ENCODE results near the gene MBTD1.
"Not testable (repeated sequence)": the region's sequence is repeated elsewhere in the genome, so short reads cannot be mapped to it uniquely, and the experiment has no call there.

Gene MBTD1

DNA sequence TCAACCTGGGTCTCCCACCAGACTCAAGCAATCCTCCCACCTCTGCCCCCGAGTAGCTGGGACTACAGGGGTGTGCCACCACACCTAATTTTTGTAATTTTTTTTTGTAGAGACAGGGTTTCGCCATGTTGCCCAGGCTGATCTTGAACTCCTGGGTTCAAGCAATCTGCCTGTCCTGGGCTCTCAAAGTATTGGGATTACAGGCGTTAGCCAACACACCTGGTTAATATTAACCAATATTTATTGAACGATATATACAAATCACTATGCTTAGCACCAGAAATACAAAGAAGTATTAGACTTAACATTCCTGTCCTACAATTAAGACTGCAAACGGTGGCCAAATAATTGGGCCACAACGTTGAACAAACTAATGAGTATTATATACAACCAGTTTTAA lies 4.2 kb downstream of the MBTD1 start:
- DNase-seq (ENCODE audit: low spot score), result no peak

DNA sequence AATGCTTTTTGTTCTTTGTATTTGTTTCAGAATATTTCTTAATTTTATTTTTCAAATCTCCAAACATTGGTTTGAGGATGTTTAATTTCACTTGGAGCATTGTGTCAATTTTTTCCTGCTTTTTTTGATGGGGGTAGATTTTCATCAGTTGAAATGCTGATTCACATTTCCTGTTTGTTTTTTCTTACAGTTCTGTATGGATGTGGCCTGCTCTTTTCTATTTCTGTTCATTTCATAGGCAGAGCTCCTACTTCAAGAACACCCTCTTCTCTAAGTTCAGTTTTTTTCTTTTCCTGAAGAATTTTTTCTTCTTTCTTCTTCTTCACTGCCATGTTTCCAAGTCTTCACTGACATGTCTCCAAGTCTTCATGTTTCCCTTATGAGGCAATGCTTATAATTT lies 8.8 kb downstream of the MBTD1 start:
- no peak for DNase-seq (ENCODE audit: low spot score)

DNA sequence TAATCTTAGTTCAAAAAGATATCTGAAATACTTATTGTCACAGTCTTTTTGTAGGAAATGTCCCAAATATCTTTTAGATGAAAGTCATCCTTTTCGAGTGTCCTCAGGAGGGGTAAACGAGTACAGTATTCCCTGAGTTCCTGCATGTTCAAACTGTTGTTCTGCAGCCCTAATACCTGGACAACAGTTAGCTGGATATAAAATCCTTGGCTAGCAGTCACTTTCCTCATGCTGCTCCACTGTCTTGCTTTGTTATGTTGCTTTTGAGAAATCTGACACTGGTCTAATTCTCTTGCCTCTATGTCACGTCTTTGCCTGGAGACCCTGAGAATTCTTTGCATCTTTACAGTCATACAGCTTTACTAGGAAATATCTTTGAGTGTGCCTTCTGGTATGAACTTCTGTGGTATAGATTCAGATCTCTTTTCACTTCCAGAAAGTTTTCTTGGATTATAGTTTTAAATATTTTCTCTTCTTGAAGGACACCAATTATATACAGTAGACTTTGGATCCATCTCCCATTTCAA lies 9.5 kb downstream of the MBTD1 start:
- DNase-seq (ENCODE audit: low spot score), result no peak

DNA sequence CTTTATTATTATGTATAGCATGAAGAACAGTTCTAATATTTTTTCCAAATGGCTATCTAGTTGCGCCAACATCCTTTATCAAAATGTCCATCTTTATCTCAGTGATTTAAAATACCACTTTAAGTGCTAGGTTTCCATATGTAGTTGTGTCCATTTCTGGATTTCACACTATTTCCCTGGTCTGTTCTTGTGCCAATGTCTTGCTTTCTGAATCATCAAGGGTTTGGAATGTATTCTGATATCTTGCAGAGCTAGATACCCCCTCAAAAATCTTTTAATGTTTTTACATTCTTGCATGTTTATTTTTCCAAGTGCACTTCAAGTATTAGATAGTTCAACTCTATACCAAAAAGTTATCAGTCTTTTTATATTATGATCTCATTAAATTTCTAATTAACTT lies 14.3 kb downstream of the MBTD1 start:
- DNase-seq (ENCODE audit: low spot score), result no peak

DNA sequence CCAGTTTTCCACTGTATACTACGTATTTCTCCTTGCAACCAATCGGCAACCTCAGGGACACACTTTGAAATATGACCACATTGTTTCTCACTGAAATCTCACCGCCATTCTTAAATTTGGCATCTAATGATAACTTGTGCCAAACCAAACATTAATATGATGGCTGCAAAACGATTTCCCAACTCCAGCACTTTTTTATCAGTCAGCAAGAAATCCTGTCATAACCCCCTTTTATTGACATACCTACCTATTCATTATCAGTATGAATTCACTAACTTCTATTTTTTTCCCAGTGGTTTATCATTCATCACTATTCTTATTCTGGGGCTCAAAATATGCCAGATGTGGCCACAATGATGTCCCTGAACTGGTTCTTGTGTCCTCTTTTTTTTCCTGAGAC lies 15.8 kb downstream of the MBTD1 start:
- no peak for DNase-seq (ENCODE audit: low spot score)

DNA sequence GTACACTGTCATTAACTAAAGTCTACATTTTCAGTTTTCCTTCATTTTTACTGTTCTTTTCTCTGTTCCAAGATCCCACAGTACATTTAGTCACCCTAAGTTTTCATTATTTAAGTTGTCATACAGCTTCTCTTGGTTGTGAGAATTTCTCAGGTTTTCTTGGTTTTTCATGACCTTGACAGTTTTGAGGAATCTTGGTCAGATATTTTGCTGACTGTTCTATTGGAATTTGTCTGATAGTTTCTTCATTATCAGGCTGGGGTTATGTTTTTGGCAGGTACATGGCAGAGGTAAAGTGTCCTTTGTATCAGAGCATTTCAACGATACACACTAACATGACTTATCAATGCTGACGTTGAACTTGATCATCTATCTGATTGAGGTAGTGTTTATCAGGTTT lies 19.6 kb downstream of the MBTD1 start:
- no peak for DNase-seq (ENCODE audit: low spot score)

DNA sequence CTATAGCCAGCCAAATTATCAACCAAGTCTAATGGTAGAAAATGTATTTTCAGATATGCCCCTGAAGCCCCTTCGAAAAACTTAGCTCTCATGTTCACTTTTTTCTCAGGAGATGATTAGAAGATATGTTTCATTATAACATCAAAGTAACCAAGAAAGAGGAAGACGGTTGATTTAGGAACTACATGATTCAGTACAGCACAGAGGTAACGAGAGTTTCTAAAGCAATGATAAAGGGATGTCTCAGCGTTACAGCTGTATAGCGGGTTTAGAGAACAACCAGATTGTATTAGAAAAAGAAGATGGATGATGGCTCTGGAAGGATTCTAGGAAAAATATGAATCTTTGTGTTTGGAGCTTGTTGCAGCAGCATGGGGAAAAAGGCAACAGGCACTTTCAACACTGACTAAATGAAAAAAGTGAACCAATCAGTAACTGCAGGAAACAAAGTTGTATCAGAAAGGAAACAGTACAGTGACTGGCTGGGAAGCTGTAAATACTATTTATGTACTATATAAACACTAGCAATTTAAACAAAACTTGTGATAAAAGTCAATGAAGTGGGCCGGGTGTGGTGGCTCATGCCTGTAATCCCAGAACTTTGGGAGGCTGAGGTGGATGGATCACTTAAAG lies 21.5 kb downstream of the MBTD1 start:
- DNase-seq (ENCODE audit: low spot score), result no peak

DNA sequence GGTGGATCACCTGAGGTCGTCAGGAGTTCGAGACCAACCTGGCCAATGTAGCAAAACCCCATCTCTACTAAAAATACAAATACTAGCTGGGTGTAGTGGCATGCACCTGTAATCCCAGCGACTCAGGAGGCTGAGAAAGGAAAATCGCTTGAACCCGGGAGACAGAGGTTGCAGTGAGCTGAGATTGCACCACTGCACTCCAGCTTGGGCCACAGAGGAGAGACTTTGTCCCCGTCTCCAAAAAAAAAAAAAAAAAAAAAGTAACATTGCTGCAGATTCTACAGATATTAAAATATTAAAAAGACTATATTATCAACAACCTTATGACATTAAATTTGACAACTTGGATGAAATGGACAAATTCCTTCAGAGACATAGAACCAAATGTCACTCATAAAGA lies 25.7 kb downstream of the MBTD1 start:
- DNase-seq (ENCODE audit: low spot score), result no peak

DNA sequence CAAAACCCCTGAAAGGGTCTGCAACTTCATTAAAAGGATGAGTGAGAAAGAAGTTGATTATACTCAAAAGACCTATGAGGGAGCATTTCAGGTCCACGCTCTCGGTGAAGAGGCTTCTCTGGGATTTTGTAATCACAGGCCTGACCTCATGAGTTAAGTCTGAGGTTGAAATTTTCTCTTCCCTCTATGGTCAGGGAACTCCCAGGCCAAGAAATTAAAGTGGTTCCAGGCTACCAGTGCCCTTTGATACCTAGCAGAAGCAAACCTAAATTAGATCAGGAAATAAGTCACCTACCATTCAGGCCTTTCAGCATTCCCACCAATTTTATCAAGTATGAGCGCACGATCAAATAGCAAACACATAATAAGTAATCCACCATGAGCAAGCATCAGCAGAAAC lies 27.9 kb downstream of the MBTD1 start:
- no peak for DNase-seq (ENCODE audit: low spot score)

DNA sequence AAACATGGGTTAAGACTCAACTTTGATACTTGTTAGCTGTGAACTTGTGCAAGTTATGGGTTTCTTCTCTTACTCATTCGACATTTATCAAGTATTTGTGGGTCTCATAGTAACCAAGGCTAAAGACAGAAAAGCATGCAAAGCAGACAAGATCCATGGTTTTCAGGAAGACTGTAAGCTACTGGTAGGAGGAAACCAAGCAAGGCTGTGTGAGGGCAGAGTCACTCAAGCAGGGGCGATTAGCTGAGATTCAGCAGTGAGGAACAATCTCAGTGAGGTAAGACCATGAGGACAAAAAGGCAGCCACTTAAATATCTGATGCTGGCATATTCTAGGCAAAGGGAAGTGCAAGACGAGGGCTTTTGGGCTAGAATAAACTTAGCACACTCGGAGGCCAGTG lies 29.5 kb downstream of the MBTD1 start:
- no peak for DNase-seq (ENCODE audit: low spot score)

DNA sequence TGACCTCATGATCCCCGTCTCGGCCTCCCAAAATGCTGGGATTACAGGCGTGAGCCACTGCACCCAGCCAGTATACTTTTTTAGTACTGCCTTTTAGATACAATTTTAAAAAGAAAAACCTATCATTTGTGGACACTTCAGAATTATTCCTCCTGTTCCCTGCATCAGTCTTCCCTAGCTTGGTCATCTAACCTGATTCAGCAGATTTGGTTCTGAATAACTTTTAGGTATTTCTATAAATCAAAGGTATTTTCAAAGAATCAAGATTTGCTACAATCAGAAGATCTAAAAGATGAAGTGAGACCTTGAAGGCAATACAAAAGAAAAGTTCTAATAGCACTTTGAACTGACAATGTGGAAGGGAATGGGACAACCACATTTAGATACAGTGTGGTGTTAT lies 30.0 kb downstream of the MBTD1 start:
- no peak for DNase-seq (ENCODE audit: low spot score)

DNA sequence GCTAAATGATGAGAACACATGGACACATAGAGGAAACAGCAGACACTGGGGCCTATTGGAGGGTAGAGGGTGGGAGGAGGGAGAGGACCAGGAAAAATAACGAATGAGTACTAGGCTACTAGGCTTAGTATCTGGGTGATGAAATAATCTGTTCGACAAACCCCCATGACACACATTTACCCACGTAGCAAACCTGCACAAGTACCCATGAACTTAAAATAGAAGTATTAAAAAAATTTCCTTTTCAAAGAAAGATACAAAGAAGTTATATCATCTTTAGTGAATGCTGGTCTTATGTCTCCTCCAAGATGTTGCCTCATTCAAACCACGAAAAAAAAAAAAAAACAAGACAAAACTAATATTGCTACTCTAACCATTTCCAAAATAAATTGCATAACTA lies 31.7 kb downstream of the MBTD1 start:
- DNase-seq (ENCODE audit: low spot score), result no peak

DNA sequence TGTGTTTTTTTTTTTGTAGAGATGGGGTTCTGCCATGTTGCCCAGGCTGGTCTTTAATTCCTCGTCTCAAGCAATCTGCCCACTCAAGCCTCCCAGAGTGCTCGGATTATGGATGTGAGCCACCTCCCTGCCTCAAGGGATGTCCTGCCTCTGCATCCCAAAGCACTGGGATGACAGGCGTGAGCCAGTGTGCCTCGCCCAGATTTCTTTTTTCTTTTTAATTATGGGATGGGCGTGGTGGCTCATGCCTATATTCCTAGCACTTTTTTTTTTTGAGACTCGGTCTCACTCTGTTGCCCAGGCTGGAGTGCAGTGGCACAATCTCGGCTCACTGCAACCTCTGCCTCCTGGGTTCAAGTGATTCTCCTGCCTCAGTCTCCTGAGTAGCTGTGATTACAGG lies 34.3 kb downstream of the MBTD1 start:
- DNase-seq (ENCODE audit: low spot score), result not testable (repeated sequence)

DNA sequence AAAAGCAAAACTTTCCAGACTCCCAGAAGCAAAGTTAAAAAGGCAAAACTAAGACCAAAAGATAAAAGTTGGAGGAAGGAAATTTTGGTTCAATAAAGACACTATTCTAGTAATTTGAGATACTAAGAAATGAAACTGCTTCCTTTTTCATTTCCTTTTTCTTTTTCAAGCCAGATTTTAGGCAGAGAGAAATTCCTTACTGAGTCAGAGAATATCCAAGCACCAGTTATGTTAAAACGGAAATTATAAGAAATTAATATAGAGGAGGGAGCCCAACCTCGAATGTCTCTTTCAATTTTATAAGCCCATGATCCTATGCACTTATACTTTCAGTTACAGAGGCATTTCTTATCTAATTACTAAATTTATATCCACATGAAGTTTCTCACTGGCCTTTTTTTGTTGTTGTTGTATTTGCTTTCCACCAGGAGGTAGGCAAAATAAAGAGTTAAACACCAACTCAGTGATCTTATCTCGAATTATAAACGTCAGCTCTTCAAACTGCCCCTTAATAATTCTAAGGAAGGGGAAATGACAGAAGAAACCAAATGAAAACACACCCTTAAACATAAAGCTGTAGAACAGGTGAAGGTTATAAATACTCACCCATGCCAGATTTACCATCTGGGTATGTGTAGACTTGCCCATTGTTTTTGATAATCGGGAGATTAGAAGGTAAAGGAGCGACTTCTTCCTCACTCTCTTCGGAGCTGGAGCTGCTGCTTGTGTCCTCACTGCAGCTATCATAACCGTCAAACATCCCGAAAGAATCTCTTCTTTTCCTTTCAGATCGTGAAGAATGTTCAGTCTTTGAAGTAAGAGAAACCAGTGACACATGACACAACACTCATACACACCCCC lies 35.2 kb downstream of the MBTD1 start:
- DNase-seq (ENCODE audit: low spot score), result no peak

DNA sequence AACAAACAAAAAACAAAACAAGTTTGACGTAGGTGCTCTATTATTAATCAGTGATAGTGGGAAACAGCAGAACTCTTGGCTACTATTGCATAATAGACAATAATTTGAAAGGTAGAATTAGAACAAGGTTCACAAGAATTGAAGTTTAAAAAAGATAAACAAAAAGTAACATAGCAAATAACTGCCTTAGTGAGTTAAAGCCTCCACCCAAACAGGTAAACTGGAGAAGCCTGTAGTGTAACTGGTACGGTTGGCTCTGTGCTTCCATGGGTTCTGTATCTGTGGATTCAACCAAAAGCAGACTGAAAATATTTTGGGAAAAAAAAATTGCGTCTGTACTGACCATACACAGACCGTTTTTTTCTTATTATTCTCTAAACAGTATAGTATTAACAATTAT lies 38.5 kb downstream of the MBTD1 start:
- DNase-seq (ENCODE audit: low spot score), result no peak

DNA sequence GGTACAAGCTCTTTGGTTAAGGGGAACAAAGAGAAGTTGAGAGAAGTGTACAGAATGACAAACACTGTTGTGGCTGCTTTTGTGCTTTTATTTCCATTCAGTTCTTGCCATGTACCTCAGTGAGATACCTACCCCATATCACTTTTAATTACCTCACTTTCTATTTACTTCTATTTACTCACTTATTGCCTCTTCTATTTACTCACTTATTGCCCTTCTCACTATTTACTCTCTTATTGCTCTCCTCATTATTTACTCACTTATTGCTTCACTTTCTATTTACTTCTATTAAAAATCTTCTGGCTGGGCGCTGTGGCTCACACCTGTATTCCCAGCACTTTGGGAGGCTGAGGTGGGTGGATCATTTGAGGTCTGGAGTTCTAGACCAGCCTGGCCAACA lies 41.9 kb downstream of the MBTD1 start:
- DNase-seq (ENCODE audit: low spot score), result no peak

DNA sequence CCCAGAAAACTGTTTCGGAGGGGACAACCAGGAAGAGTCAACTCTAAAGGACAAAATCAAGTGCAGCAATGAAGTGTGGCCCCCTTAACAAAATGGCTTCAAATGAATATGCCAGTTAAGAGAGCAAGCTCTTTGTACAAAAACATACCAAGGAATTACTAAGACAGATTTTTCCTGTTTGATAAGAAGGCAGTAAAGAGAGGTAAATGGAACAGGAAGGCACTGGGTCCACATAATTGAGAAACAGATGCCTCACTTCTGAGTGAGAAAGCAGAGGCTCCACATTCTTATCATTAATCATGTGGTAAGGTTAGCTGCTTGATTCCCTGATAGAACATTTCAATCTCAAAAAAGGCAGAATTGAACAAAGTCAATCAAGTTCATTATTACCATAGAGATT lies 44.9 kb downstream of the MBTD1 start:
- no peak for DNase-seq (ENCODE audit: low spot score)

DNA sequence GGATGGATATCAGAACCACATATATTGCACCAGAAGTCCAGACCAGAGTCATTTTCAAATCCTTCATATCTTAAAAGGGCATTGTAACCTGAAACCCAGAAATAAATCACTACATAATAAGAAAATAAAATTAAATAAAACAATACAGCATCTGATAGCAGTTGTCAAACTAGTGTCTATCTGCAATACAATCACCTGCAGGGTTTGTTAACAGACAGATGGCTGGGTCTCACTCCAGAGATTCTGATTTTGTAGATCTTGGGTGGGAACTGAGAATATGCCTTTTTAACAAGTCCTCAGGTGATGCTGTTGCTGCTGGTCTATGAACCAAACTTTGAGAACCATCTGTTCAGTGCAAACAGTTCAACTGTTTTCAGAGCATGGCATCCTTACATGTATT lies 56.0 kb downstream of the MBTD1 start:
- DNase-seq (ENCODE audit: low spot score), result no peak

DNA sequence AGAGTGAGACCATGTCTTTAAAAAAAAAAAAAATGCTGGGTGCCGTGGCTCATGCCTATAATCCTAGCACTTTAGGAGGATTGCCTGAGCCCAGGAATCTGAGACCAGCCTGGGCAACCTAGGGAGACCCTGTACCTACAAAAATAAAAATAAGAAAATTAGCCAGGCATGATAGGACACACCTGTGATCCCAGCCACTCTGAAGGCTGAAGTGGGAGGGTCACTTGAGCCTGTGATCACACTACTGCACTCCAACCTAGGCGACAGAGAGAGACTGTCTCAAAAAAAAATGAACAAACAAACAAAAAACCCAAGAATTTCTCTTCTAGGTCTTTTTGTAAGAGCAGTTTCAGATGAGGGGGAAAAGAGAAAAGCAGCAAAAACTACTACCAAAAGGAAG lies 59.0 kb downstream of the MBTD1 start:
- DNase-seq (ENCODE audit: low spot score), result no peak

DNA sequence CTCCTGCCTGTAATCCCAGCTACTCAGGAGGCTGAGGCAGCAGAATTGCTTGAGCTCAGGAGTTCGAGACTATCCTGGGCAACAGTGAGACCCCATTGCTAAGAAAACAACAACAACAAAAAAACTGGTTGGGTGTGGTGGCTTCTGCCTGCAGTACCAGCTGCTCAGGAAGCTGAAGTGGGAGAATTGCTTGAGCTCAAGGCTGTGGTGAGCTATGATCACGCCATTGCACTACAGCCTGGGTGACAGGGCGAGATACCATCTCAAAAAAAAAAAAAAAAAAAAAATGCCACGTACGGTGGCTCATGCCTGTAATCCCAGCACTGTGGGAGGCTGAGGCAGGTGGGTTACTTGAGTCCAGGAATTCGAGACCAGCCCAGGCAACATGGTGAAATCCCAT lies 59.6 kb downstream of the MBTD1 start:
- no peak for DNase-seq (ENCODE audit: low spot score)

DNA sequence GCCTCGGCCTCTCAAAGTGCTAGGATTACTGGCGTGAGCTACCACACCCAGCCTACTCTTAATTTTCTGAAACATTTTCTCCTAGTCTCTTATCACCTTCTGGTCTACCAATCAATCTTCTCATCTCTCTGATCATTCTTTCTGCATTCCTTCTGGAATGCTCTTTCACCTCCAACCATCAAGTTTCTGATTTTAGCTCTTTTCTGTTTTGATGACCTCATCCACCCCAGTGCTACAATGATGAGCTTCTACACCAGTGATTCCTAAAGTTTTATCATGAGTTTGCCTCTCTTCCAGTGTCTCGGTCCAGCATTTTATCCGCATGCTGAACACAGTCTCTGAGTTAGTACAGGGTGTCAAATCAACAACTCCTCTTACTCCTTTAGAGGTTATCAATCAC lies 62.1 kb downstream of the MBTD1 start:
- DNase-seq (ENCODE audit: low spot score), result no peak

DNA sequence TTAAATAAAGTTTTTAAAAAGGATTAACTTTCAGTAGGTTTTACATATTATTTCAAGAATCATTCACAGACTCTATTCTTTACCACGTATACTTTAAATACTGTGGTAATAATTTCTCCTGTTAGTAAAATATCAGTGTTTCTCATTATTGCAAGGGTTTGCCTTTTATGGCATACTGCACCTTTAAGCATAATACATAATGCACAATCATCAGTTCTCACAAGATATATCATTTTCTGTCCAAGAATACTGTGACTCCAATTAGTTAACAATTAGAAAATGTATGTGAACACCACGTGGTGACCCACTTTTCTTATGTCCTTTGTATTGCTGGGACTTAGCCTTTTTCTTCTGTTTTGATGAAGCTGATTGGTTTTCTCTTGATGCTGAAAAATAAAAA lies 68.0 kb downstream of the MBTD1 start:
- no peak for DNase-seq (ENCODE audit: low spot score)

DNA sequence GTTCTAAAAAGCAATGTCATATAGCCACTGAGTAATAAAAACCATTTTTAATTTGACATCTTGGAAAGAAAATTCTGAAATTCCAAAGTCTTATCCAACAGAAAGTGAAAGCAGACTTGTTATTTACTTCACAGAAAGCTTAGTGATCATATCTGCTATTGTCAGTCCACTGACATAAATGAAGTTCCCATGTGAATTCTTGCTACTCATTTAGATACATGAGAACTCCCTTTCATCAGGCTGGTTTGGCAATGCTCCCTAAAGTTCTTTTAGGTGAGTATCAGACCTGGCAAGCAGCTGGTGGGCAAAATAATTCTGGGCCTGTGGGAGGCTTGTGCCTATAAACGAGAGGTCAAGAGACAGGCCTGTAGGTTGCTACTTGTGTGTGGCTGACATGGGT lies 70.2 kb downstream of the MBTD1 start:
- no peak for DNase-seq (ENCODE audit: low spot score)

DNA sequence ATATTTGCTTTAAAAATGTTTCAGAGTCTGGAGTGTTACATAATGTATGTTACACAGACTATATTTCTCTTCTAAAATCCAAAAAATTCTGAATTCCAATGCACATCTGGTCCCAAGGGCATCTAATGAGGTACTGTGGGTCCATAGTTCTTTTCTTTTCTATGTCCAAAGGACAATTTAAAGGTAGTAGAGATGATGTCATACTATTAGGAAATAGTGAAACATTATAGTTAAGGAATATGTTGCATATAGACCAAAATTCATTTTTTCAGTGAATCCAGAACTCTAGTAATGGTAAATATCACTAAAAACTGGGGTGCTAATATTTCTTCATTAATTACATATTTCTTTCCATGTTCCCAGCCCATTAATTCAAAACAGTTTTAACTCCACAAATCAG lies 70.7 kb downstream of the MBTD1 start:
- DNase-seq (ENCODE audit: low spot score), result no peak
